Astrocyte of the cerebellum (primary cell): ENCODE measurements around the gene KCNE4.

Source experiments
- DNase-seq: peaks from one replicate; pipeline ENCODE4 v3.0.0-alpha.2; 2011; ENCODE audit warnings: low read depth
- H3K4me3 ChIP-seq: 2 replicates; pipeline ENCODE4 v1.5.1; 2011; ENCODE audit warnings: mild to moderate bottlenecking, low read depth, low read length, moderate library complexity
- in situ Hi-C: cut with HindIII; loops from 2 replicates; pipeline ENCODE4 v1.10.0; 2017; ENCODE audit warnings: low sequenced_read_pairs
- TF ChIP-seq, protein P1 (sequence below): IDR thresholded peaks from 2 replicates; pipeline ENCODE4 v1.5.1; 2012; ENCODE audit warnings: low read length, low read depth, moderate library complexity, mild to moderate bottlenecking; ENCODE audit errors: missing control alignments

The KCNE4 gene

GRCh38 chr2:223040527-223040926 lies 11.5 kb upstream of the KCNE4 start:
- H3K4me3 ChIP-seq, result no peak overlapping the region
- TF ChIP-seq, protein P1, sequence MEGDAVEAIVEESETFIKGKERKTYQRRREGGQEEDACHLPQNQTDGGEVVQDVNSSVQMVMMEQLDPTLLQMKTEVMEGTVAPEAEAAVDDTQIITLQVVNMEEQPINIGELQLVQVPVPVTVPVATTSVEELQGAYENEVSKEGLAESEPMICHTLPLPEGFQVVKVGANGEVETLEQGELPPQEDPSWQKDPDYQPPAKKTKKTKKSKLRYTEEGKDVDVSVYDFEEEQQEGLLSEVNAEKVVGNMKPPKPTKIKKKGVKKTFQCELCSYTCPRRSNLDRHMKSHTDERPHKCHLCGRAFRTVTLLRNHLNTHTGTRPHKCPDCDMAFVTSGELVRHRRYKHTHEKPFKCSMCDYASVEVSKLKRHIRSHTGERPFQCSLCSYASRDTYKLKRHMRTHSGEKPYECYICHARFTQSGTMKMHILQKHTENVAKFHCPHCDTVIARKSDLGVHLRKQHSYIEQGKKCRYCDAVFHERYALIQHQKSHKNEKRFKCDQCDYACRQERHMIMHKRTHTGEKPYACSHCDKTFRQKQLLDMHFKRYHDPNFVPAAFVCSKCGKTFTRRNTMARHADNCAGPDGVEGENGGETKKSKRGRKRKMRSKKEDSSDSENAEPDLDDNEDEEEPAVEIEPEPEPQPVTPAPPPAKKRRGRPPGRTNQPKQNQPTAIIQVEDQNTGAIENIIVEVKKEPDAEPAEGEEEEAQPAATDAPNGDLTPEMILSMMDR, result no peak
- in situ Hi-C loops, result no loop called here
- no peak for DNase-seq

DNA sequence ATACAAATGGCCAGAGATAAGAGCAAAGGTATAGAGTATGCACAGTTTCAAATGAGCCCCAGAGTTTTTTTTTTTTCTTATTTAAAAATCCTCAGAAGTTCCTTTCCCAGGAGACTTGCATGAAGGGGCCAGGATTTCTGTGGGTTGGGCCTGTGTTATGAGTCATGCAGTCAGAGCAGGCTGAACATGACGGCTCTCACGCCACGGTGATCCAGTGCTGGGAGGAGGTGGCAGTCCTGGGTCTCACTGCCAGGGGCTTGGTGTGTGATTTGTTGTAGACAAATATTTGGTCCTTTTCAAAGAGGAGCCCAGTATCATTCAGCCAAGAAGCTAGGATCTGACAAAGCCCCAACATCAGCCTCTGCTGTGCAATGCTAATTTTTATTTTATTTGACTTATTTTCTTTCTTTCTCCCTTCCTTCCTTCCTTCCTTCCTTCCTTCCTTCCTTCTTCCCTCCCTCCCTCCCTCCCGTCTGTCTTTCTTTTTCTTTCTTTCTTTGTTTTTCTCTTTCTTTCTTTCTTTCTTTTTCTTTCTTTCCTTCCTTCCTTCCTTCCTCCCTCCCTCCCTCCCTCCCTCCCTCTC lies 10.4 kb upstream of the KCNE4 start:
- H3K4me3 ChIP-seq, result no peak overlapping the region
- in situ Hi-C loops, result no loop called here
- TF ChIP-seq, protein P1, result no peak
- peak; percentile 95 for DNase-seq

DNA sequence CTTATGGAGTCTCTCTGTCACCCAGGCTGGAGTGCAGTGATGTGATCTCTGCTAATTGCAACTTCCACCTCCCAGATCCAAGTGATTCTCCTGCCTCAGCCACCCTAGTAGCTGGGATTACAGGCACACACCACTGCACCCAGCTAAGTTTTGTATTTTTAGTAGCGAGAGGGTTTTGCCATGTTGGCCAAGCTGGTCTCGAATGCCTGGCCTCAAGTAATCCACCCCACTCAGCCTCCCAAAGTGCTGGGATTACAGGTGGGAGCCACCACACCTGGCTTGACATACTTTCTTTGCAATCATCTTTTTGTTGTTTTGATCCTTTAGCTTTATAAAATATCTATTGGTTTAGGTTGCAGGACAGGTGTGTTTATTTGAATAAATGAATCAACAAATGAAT lies 9.7 kb upstream of the KCNE4 start:
- H3K4me3 ChIP-seq, result no peak overlapping the region
- TF ChIP-seq, protein P1, result no peak
- no peak for DNase-seq
- in situ Hi-C loops, result no loop called here

- in situ Hi-C loops, result no loop called here
- H3K4me3 ChIP-seq, result no peak overlapping the region
- no peak for DNase-seq
Measured at GRCh38 chr2:223042704-223043118, 9.3 kb upstream of the KCNE4 start.

GRCh38 chr2:223043164-223043941 lies 8.6 kb upstream of the KCNE4 start:
- no peak for DNase-seq

More at GRCh38 chr2:223042704-223043118, 9.3 kb upstream of the KCNE4 start:
- TF ChIP-seq, protein P1, result no peak

DNA sequence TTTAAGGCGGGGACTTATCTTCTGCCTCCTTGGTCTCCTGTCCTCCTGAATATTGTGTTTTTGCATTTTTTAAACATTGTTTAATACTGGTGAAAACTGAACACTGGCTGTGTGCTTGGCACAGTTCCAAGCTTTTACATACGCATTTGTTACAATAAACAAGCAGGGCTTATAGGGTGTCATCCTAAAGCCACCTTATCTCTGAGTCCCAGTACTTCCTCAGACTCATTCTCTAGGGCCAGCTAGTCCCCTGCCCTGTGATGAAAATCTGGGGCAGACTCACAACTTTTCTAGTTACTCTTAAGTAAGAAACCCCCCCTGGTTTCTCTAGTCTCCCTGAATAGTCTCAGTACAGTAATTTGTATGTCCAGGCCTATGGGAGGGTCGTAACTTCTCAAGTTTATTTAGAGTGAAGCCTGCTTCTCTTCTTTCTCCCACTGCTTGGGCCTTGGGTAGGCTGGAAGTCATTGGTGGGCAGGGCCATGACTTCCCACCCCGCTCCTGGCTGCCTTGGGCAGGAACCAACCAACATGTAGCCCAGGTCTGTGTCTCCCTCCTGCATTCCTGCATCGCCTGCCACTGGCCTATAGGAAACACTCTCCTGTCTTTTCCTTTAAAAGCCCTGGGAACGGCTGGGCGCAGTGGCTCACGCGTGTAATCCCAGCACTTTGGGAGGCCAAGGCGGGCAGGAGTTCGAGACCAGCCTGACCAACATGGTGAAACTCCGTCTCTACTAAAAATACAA lies 7.7 kb upstream of the KCNE4 start:
- TF ChIP-seq, protein P1, result no peak
- no peak for DNase-seq
- H3K4me3 ChIP-seq, result no peak overlapping the region
- in situ Hi-C loops, result no loop called here

More at GRCh38 chr2:223043164-223043941, 8.6 kb upstream of the KCNE4 start:
- in situ Hi-C loops, result no loop called here
- TF ChIP-seq, protein P1, result no peak
- H3K4me3 ChIP-seq, result no peak overlapping the region
